Lung (tissue), 12 donors: Measurements from ENCODE around the gene ITPK1. TPM values are rescaled to one million over a fixed set of nuclear protein-coding genes. Genes with fewer than 3 reads are reported as not detected.

Experiments
- ATAC-seq: fragments of 200-7000 bp; cut with Tn5 transposase; one replicate; pipeline ENCODE4 v1.9.1; 2020; ENCODE audit warnings: moderate number of reproducible peaks; ENCODE audit not compliant: insufficient read depth, low FRiP score
- DNase-seq, 3 donors: peaks; one replicate each; pipeline ENCODE4 v3.0.0-alpha.2; 2013 to 2017
- H3K27ac ChIP-seq, 2 donors: one replicate each; pipeline ENCODE4 v1.5.1; 2013; ENCODE audit warnings: mild to moderate bottlenecking in 2 of 2, moderate library complexity in 2 of 2, control low read depth in 1 of 2, inconsistent platforms in 1 of 2, low read depth in 1 of 2, low read length in 1 of 2
- H3K27me3 ChIP-seq, 3 donors: one replicate each; pipeline ENCODE4 v1.5.1; 2013; ENCODE audit warnings: low read length in 2 of 3; ENCODE audit not compliant: control insufficient read depth in 3 of 3, insufficient read depth in 3 of 3
- H3K36me3 ChIP-seq, 4 donors: one replicate each; pipeline ENCODE4 v1.5.1; 2013; ENCODE audit warnings: low read length in 4 of 4, mild to moderate bottlenecking in 1 of 4, moderate library complexity in 1 of 4; ENCODE audit not compliant: control insufficient read depth in 4 of 4, insufficient read depth in 4 of 4
- H3K4me1 ChIP-seq, 5 donors: one replicate each; pipeline ENCODE4 v1.5.1; 2013; ENCODE audit warnings: low read length in 5 of 5, mild to moderate bottlenecking in 2 of 5, moderate library complexity in 1 of 5; ENCODE audit not compliant: control insufficient read depth in 5 of 5, insufficient read depth in 5 of 5
- H3K4me3 ChIP-seq: one replicate; pipeline ENCODE4 v1.5.1; 2013; ENCODE audit warnings: mild to moderate bottlenecking, control low read depth, moderate library complexity
- H3K9ac ChIP-seq, 2 donors: one replicate each; pipeline ENCODE4 v1.5.1; 2013; ENCODE audit warnings: low read length in 2 of 2, control low read depth in 1 of 2; ENCODE audit not compliant: insufficient read depth in 1 of 2
- H3K9me3 ChIP-seq, 4 donors: one replicate each; pipeline ENCODE4 v1.5.1; 2013; ENCODE audit warnings: low read length in 3 of 4, mild to moderate bottlenecking in 1 of 4, moderate library complexity in 1 of 4; ENCODE audit not compliant: control insufficient read depth in 4 of 4, insufficient read depth in 3 of 4
- CTCF ChIP-seq: IDR thresholded peaks from 2 replicates; pipeline ENCODE4 v1.5.1; 2012; ENCODE audit warnings: mild to moderate bottlenecking; ENCODE audit errors: control extremely low read depth, extremely low read depth
- WGBS, 2 donors: extraction: QIAGEN DNeasy Blood & Tissue Kit; methylation state at CpG; one replicate each; pipeline ENCODE4 v1.1.7; 2013; 5-methylcytosine and 5-hydroxymethylcytosine counted together
- polyA plus RNA-seq, 2 donors: library from polyadenylated mRNA; stranded (reverse); fragments of 200-250 nt; gene quantifications; one replicate each; pipeline ENCODE4 v1.2.1, GENCODE V29; 2013
- total RNA-seq, 2 donors: library from RNA; depleted of rRNA in 1 of 2; stranded (reverse); fragments of >200 nt in 1 of 2; gene quantifications; one replicate each; pipeline ENCODE4 v1.2.1, GENCODE V29; 2014 to 2021
- donor health status: control.
- donor health status: control.
- donor health status: Bipolar disorder and iron deficiency.
- donor health status: healthy.
- donor health status: DM: yes; HTN: yes; CAD: no.

Gene ITPK1
- total and polyA plus RNA-seq, 4 donors = 17.5 to 99.4 (median 45.3) TPM

- Histone ChIP-seq H3K9ac (no peak overlapping the region), H3K4me3 (no peak overlapping the region), H3K27me3 (no peaks in the 10 kb centered on the region), H3K4me1 (no peaks in the 10 kb centered on the region), H3K36me3 (peaks cover 0 to 44% (median 0%) of the 10 kb centered on the region in 4 donors), H3K9me3 (no peaks in the 10 kb centered on the region), H3K27ac (no peak overlapping the region)
- DNase-seq (no peak), ATAC-seq (no peak)
- WGBS, 2 donors = 86 to 87% methylated on average over 9 of the region's 9 CpGs
- no peak for TF ChIP-seq CTCF
Observed at GRCh38 chr14:92938235-92938875, 177.4 kb downstream of the ITPK1 start.

GRCh38 chr14:92937051-92937937 lies 178.4 kb downstream of the ITPK1 start:
- Histone ChIP-seq H3K27me3 (no peaks in the 10 kb centered on the region), H3K9me3 (no peaks in the 10 kb centered on the region), H3K4me1 (no peaks in the 10 kb centered on the region), H3K9ac (no peak overlapping the region), H3K27ac (no peak overlapping the region), H3K4me3 (no peak overlapping the region), H3K36me3 (peaks cover 0 to 34% (median 0%) of the 10 kb centered on the region in 4 donors)
- ATAC-seq = no peak
- TF ChIP-seq CTCF = no peak
- 92 to 93% methylated on average over 16 of the region's 16 CpGs for WGBS, 2 donors
- DNase-seq = no peak

GRCh38 chr14:92936085-92936484 lies 179.6 kb downstream of the ITPK1 start:
- ATAC-seq = no peak
- Histone ChIP-seq H3K36me3 (peaks cover 0 to 24% (median 0%) of the 10 kb centered on the region in 4 donors), H3K9ac (no peak overlapping the region), H3K9me3 (no peaks in the 10 kb centered on the region), H3K4me3 (no peak overlapping the region), H3K4me1 (no peaks in the 10 kb centered on the region), H3K27ac (no peak overlapping the region), H3K27me3 (no peaks in the 10 kb centered on the region)
- no peak for DNase-seq
- 90 to 92% methylated on average over 11 of the region's 11 CpGs for WGBS, 2 donors
- no peak for TF ChIP-seq CTCF
